K562 (cell line): ENCODE results near the gene MED15. TPM values are rescaled to one million over a fixed set of nuclear protein-coding genes. Genes with fewer than 3 reads are reported as not detected.

Experiments
- CXXC5 ChIP-seq: fragments of 250-450 bp; sonication (Bioruptor Pico); IDR thresholded peaks from 2 replicates; pipeline ENCODE4 v1.8.0; 2022; ENCODE audit warnings: inconsistent platforms, mild to moderate bottlenecking, moderate library complexity
- HDAC8 ChIP-seq: fragments of 450-650 bp; IDR thresholded peaks from 2 replicates; pipeline ENCODE4 v1.6.1; 2016; ENCODE audit warnings: mild to moderate bottlenecking, missing genetic modification characterization, moderate library complexity, missing compliant biosample characterization
- RBM17 ChIP-seq: fragments of 200-400 bp; formaldehyde crosslinking; IDR thresholded peaks from 2 replicates; pipeline ENCODE4 v1.6.1; 2017; ENCODE audit warnings: low read depth, mild to moderate bottlenecking, low read length, borderline replicate concordance
- SMARCC2 ChIP-seq: fragments of 450-650 bp; IDR thresholded peaks from 2 replicates; pipeline ENCODE4 v1.6.1; 2017; ENCODE audit warnings: antibody characterized with exemption, moderate library complexity, mild to moderate bottlenecking, low read depth
- U2AF1 ChIP-seq: fragments of 200-400 bp; formaldehyde crosslinking; optimal IDR thresholded peaks from 2 replicates; pipeline ENCODE3; 2017; ENCODE audit warnings: mild to moderate bottlenecking, low read depth, low read length, moderate library complexity
- ZMIZ1 ChIP-seq, 2 experiments: fragments of 150-350 bp in 1 of 2; IDR thresholded peaks; 2 replicates each; pipeline ENCODE4 v1.6.1; 2012 to 2016; ENCODE audit warnings: low read depth in 2 of 2, low read length in 2 of 2, mild to moderate bottlenecking in 1 of 2, moderate library complexity in 1 of 2
- ZNF395 ChIP-seq: fragments of 200-800 bp; sonication (Bioruptor generic); IDR thresholded peaks from 2 replicates; pipeline ENCODE4 v1.6.1; 2017; ENCODE audit warnings: missing genetic modification characterization, missing compliant biosample characterization
- polyA plus RNA-seq, 8 experiments: library from polyadenylated mRNA; depleted of rRNA in 4 of 8; stranded (reverse) in 5 of 8; unstranded in 3 of 8; fragments of >200 nt; fragmentation: Nextera tagmentation in 2 of 8; fragmentation: Illumina TruSeq in 1 of 8; extraction: Ambion mirVana in 2 of 8; extraction: Trizol in 1 of 8; gene quantifications; 2 replicates each; pipeline versions ENCODE4 v1.2.1 to v1.2.3, GENCODE V29; 2011 to 2014; ENCODE audit warnings: inconsistent platforms in 1 of 8, missing spikeins in 1 of 8
- total RNA-seq, 7 experiments: library from RNA; depleted of rRNA in 6 of 7; stranded (reverse); fragments of >200 nt in 6 of 7; fragmentation: Illumina TruSeq in 2 of 7; extraction: Trizol in 2 of 7; gene quantifications; 2 replicates each; pipeline versions ENCODE4 v1.2.1 to v1.2.3, GENCODE V29; 2011 to 2021; ENCODE audit warnings: low replicate concordance in 1 of 7
- TF ChIP-seq, protein P1 (sequence below): IDR thresholded peaks from 2 replicates; pipeline ENCODE4 v1.6.1; 2011; ENCODE audit warnings: borderline replicate concordance, low read depth, mild to moderate bottlenecking, moderate library complexity, low read length; ENCODE audit not compliant: insufficient read depth, poor library complexity, severe bottlenecking
- TF ChIP-seq, protein P2 (sequence below): IDR thresholded peaks from 3 replicates; pipeline ENCODE4 v1.6.1; 2011; ENCODE audit warnings: borderline replicate concordance, mild to moderate bottlenecking; ENCODE audit not compliant: insufficient read length, insufficient read depth
- TF ChIP-seq, protein P3 (sequence below): sonication (generic); formaldehyde crosslinking; IDR thresholded peaks from 2 replicates; pipeline ENCODE4 v1.8.0; 2022; ENCODE audit warnings: mild to moderate bottlenecking, missing genetic modification reagents

MED15 gene
- total and polyA plus RNA-seq, 9 of the 15 experiments (the other 6 are each of a cell fraction or from before 2014, with no cell fraction given) = 4.0 to 271 (median 60.1) TPM

- TF ChIP-seq ZMIZ1 (IDR thresholded peaks at IDR 0.05; ENCODE audit: low read depth in 2 of 2, low read length in 2 of 2) = no peak
- no peak for TF ChIP-seq RBM17
- TF ChIP-seq CXXC5 (CRISPR knock-in tag) = no peak
- TF ChIP-seq, protein P1, sequence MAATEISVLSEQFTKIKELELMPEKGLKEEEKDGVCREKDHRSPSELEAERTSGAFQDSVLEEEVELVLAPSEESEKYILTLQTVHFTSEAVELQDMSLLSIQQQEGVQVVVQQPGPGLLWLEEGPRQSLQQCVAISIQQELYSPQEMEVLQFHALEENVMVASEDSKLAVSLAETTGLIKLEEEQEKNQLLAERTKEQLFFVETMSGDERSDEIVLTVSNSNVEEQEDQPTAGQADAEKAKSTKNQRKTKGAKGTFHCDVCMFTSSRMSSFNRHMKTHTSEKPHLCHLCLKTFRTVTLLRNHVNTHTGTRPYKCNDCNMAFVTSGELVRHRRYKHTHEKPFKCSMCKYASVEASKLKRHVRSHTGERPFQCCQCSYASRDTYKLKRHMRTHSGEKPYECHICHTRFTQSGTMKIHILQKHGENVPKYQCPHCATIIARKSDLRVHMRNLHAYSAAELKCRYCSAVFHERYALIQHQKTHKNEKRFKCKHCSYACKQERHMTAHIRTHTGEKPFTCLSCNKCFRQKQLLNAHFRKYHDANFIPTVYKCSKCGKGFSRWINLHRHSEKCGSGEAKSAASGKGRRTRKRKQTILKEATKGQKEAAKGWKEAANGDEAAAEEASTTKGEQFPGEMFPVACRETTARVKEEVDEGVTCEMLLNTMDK = peak; percentile 42
- TF ChIP-seq, protein P2, sequence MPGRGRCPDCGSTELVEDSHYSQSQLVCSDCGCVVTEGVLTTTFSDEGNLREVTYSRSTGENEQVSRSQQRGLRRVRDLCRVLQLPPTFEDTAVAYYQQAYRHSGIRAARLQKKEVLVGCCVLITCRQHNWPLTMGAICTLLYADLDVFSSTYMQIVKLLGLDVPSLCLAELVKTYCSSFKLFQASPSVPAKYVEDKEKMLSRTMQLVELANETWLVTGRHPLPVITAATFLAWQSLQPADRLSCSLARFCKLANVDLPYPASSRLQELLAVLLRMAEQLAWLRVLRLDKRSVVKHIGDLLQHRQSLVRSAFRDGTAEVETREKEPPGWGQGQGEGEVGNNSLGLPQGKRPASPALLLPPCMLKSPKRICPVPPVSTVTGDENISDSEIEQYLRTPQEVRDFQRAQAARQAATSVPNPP = no peak
- TF ChIP-seq, protein P3, sequence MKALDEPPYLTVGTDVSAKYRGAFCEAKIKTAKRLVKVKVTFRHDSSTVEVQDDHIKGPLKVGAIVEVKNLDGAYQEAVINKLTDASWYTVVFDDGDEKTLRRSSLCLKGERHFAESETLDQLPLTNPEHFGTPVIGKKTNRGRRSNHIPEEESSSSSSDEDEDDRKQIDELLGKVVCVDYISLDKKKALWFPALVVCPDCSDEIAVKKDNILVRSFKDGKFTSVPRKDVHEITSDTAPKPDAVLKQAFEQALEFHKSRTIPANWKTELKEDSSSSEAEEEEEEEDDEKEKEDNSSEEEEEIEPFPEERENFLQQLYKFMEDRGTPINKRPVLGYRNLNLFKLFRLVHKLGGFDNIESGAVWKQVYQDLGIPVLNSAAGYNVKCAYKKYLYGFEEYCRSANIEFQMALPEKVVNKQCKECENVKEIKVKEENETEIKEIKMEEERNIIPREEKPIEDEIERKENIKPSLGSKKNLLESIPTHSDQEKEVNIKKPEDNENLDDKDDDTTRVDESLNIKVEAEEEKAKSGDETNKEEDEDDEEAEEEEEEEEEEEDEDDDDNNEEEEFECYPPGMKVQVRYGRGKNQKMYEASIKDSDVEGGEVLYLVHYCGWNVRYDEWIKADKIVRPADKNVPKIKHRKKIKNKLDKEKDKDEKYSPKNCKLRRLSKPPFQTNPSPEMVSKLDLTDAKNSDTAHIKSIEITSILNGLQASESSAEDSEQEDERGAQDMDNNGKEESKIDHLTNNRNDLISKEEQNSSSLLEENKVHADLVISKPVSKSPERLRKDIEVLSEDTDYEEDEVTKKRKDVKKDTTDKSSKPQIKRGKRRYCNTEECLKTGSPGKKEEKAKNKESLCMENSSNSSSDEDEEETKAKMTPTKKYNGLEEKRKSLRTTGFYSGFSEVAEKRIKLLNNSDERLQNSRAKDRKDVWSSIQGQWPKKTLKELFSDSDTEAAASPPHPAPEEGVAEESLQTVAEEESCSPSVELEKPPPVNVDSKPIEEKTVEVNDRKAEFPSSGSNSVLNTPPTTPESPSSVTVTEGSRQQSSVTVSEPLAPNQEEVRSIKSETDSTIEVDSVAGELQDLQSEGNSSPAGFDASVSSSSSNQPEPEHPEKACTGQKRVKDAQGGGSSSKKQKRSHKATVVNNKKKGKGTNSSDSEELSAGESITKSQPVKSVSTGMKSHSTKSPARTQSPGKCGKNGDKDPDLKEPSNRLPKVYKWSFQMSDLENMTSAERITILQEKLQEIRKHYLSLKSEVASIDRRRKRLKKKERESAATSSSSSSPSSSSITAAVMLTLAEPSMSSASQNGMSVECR (CRISPR knock-in tag) = 0 out of 2 replicates have a peak, but pooled peaks have one; percentile 51
- no peak for TF ChIP-seq HDAC8 (tag)
- TF ChIP-seq U2AF1 = no peak
- TF ChIP-seq ZNF395 (CRISPR knock-in tag) = no peak
- no peak for TF ChIP-seq SMARCC2
These were observed 74.2 kb downstream of the MED15 start (continued) for GRCh38 chr22:20581503-20582170.
